ENCODE data around the gene HHAT.

HHAT gene

GRCh38 chr1:210557426-210558077 lies 228.8 kb downstream of the HHAT start:
- DNase-seq = no peak

GRCh38 chr1:210558302-210558701 lies 229.6 kb downstream of the HHAT start:
- no peak for DNase-seq

- no peak for DNase-seq
These were observed 236.6 kb downstream of the HHAT start for GRCh38 chr1:210565306-210565705.

- no peak for DNase-seq
These were observed 239.9 kb downstream of the HHAT start for GRCh38 chr1:210568631-210569030.

GRCh38 chr1:210570116-210570515 lies 241.4 kb downstream of the HHAT start:
- DNase-seq = no peak

GRCh38 chr1:210571356-210572284 lies 242.9 kb downstream of the HHAT start:
- no peak for DNase-seq

GRCh38 chr1:210573141-210573540 lies 244.4 kb downstream of the HHAT start:
- no peak for DNase-seq

- no peak for DNase-seq
These were observed 253.7 kb downstream of the HHAT start for GRCh38 chr1:210582205-210582970.

- DNase-seq = peak; percentile 85
These were observed 255.9 kb downstream of the HHAT start for GRCh38 chr1:210584439-210585113.

- DNase-seq = no peak
These were observed 258.1 kb downstream of the HHAT start for GRCh38 chr1:210586771-210587170.

GRCh38 chr1:210587566-210587965 lies 258.9 kb downstream of the HHAT start:
- DNase-seq = no peak

GRCh38 chr1:210588357-210588756 lies 259.7 kb downstream of the HHAT start:
- no peak for DNase-seq

GRCh38 chr1:210588946-210589345 lies 260.2 kb downstream of the HHAT start:
- no peak for DNase-seq

- DNase-seq = no peak
These were observed 262.5 kb downstream of the HHAT start for GRCh38 chr1:210591214-210591613.

GRCh38 chr1:210594605-210595004 lies 265.9 kb downstream of the HHAT start:
- DNase-seq = no peak

- no peak for DNase-seq
These were observed 267.9 kb downstream of the HHAT start for GRCh38 chr1:210596641-210597040.

GRCh38 chr1:210597555-210598134 lies 268.9 kb downstream of the HHAT start:
- no peak for DNase-seq

GRCh38 chr1:210598135-210598652 lies 269.5 kb downstream of the HHAT start:
- no peak for DNase-seq

- DNase-seq = no peak
These were observed 271.9 kb downstream of the HHAT start for GRCh38 chr1:210600421-210601159.

GRCh38 chr1:210603123-210603522 lies 274.4 kb downstream of the HHAT start:
- DNase-seq = no peak

GRCh38 chr1:210605099-210605498 lies 276.4 kb downstream of the HHAT start:
- no peak for DNase-seq

Measured in stimulated activated CD4-positive, alpha-beta T cell treated with anti-CD3 and anti-CD28 coated beads, Interleukin-15, amount 100 ng/mL, for 24 hours (primary cell).